NCI-H2029 treated with DMSO at 0.1 percent for 48 hours (cell line): ENCODE data around the gene BRF1.

ENCODE experiments used
- DNase-seq: peaks from one replicate; lab custom pipeline; 2025; lab: John Stamatoyannopoulos, UW

Gene BRF1

DNA sequence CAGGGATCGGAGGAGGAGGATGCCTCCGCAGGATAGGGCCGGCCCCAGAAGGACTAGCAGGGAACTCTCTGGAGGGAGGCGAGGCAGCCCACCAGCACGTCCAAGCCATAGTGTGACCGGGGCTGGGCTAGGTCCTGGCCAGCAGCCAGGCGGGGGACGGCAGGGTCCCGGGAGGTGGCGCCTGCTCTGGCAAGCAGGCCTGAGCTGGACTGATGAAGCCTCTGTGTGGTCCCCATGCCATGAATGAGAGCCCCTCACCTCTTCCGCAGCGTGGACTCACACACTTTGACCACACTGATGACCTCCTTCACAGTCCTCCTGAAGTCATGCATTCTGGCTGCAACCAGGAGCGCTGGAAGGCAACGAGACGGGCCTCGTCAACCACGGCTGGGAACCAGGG lies 72.2 kb downstream of the BRF1 start:
- DNase-seq = no peak

DNA sequence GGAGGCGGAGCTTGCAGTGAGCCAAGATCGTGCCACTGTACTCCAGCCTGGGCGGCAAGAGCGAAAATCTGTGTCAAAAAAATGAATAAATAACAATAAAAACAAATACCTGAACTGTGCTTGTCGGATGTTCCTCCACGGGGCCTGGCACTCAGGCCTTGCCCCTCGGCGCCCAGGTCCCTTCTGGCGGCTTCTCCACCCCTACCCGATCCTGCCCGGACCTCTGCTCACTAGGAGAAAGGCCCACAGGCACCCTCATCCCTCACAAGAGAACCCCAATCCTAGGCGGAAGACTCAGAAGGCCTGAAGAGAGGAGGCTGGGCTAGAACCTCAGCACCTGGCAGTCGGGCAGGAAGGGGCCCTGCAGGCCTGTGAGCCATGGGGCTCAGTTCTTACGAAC lies 73.5 kb downstream of the BRF1 start:
- no peak for DNase-seq

DNA sequence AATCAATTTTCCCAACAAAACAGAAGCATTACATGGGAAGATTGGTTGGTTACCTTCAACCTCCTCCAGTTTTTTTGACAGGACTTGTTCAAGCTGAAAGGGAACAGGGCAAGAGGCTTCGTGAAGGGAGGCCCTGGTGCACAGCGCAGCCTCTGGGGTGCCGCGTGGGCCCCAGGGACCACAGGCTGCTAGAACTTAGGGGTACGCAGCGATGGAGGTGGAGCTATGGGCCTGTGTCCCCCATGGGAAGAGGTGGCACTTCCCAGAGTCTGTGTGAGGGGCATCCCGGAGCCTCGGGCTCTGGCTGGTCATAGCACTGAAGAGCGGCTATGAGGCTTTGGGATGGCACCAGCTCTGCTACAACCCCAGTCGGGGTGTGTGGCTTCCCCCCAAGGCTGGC lies 74.6 kb downstream of the BRF1 start:
- no peak for DNase-seq

DNA sequence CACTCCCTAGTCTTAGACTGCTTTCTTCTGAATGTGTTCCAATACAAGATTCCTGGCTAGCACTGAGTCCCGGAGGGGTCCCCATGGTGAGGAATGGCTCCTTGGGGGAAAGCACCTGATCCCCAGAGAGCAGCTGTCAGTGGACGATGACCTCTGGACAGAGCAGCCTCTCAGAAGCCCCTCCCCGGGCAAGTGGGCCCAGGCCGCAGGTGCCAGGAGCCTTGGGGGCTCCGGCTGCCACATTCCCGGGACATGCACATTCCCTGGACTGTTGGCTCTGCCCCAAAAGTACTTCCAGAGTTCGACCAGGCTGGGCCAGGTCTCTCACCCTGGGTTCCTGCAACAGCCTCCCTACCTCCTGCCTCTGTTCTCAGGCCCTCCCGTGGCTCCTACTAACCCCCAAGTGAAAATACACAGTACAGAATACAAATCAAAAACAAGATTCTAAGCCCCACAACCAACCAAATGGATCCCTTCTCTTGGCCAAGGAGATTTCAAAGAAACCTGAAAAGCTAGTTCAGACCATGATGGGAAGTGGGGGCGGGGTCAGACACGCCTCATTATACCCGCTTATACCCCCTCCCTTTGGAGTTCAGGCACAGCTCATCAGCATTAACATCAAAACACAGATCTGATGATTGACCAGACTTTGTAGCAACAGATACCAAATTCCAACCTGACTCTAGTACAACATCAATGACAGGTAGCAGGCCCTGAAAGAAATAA lies 75.8 kb downstream of the BRF1 start:
- DNase-seq = no peak

DNA sequence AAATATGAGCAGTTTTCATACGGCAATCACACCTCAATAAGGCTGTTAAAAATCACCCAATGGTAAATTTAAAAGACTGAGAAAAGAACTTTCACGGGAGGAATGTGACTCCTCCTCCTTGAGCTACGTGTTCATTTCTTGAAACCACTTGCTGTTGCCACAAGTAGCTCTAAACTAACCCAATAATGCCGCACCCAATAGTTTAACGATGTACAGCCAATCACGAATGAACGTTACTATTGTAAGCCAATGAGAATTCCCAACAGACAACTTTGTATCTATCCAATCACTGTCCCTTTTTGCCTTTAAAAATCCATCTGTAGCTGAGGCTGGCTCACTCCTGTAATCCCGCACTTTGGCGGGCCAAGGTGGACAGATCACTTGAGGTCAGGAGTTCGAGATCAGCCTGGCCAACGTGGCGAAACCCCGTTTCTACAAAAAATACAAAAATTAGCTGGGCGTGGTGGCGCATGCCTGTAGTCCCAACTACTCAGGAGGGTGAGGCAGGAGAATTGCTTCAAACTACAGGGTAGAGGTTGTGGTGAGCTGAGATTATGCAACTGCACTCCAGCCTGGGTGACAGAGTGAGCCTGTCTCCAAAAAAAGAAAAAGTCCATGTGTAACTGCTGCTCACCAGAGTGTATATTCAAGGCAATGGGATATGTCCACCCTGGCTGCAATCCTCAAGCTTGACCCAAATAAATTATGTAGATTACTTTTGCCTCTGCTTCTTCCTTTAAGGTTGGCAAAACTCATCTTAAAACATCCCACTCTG lies 76.8 kb downstream of the BRF1 start:
- DNase-seq = no peak

GRCh38 chr14:105223260-105223659 lies 77.5 kb downstream of the BRF1 start:
- DNase-seq = no peak

GRCh38 chr14:105221598-105222178 lies 79.1 kb downstream of the BRF1 start:
- DNase-seq = no peak

DNA sequence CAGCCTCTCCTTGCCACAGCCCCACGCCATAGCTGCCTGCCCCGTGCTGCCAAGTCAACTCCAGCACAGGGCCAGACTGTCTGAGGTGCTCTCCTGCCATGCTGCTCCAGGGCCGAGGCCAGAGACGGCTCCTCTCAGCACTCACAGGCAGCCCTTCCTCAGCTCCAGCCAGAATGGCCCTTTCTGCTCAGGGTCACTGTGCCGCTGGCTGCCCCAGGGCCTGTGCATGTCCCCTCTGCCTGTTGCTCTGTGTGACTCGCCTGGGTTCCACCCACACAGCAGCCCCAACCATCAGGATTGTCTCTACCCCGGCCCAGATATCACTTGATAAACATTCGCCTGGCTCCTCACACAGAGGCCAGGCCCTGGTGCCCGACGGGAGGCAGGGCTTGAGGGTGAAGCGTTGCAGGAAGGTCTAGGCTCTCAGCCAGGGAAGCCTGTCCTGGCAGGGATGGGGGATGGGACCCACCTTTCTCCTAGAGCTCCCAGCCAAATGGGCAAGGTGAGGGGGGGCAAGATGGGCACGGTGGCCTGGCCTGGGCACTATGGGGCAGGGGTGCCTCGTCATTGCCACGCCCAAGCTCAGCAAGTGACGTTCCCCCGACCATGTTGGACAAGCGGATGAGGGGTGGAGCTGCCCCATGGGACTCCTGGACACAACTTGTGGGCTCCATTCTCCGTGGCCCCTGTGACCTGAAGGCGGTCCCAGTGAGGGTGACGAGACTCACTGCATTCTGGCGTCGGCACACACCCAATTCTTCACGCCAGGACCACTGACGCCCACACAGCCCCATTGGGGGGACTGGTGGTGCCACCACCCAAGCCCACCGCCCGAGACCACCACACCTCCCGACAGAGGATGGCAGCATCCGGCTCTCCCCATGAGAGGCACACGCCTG lies 79.9 kb downstream of the BRF1 start:
- no peak for DNase-seq

DNA sequence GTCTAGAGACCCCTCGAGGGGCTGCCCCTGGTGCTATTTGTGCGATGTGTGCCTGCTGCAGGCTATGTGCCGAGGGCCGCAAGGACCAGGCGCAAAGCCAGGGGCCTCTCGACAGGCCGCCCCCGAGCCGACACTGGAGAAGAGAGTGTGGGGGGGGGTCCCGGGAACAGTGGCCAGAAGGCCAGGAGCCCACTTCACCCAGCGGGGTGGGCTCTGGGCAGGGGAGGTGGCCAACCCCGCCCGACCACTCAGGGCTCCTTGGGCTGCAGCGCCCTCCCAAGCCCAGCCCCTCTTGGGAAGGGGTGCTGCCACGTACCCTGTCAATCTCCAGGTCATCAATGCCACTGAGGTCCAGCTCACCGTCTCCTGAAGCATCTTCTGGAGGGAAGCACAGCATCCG lies 81.0 kb downstream of the BRF1 start:
- no peak for DNase-seq

DNA sequence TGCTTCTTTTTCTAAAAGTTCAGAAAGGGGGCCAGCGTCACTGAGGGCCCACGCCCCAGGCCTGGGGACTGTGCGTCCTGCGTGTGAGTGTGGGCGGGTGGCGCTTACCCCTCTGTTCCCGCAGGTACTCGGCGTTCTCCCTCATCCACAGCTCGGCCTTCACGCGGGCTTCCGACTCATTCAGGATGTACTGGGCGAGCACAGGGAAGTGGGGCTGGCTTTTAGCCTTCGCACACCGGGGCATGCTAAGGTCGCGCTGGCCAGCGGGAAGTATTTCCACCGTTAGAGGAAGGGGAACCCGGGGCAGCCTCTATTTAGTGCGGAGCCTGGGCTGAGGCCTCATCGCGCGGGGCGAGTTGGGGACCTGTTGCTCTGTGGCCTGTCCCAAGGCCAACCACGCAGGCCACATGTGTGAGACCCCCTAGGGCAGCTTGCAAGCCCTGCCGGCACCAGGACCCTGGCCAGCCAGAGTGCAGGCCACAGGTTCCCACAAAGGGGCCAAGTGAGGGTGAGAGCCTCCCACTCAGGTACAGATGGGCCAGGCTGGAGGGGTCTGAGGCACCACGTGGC lies 81.7 kb downstream of the BRF1 start:
- DNase-seq = no peak

GRCh38 chr14:105218611-105219010 lies 82.2 kb downstream of the BRF1 start:
- DNase-seq = no peak

DNA sequence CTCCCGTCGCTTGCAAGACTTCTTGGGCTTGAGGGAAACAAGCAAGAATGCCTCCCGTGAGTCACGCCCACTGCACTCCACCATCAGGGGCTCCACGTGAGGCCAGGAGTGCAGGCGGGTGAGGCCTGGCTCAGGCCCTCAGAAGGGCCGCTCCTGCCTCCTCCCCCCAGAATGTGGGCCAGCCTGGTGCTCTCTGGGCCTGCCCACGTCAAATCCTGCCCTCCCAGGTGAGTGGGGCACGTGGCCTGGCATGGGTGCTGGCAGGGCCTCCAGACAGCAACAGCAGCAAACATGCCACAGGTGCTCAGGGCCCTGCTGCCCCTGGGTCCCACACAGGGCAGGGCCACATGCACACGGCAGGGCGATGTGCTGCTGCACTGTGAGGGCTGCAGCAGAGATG lies 83.0 kb downstream of the BRF1 start:
- DNase-seq = no peak

- no peak for DNase-seq
Measured at GRCh38 chr14:105216490-105217247, 84.1 kb downstream of the BRF1 start.

DNA sequence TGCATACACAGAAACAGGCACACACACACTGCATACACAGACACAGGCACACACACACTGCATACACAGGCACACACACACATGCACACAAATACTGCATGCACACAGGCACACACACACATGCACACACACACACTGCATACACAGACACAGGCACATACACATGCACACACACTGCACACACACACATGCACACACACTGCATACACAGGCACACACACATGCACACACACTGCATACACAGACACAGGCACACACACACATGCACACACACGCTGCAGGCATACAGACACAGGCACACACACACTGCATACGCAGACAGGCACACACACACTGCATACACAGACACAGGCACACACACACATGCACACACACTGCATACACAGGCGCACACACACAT lies 85.2 kb downstream of the BRF1 start:
- DNase-seq = no peak

DNA sequence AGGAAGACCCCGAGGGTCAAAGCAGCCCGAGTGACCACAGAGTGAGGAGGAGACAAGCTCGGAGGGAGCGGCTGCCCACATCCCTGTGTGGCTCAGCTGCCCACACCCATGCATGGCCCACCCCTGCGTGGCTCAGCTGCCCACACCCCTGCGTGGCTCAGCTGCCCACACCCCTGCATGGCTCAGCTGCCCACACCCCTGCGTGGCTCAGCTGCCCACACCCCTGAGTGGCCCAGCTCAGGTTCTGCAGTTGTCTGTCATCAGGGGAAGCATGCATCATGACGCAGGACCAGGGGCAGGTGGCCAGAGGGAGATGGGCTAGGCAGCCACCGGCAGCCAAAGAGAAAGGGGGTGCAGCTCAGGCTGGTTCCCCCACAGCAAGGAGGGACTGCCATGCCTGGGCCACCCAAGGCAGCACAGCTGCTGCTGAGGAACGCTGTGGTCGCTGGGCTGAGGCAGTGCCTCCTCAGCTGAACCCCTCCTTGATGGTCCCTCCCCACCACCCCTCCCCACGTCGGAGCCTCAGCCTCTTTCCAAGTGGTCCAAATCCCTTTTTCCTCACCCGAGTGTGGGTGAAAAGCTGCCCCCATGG lies 86.4 kb downstream of the BRF1 start:
- DNase-seq = no peak

DNA sequence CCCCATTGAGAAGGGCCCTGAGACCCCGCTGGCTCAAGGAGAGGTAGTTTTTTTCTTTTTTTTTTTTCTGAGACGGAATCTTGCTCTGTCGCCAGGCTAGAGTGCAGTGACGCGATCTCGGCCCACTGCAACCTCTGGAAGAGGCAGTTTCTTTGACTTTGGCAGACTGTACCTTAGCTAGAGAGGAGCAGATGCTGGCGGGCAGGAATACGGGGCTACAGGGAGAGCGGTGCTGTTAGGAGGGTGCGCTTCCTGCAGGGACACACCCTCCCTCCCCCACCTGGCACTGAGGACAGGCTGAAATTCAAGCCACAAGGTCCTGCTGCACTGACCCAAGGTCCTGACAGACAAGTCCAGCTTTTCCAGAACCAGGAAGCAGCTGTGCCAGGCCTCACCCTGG lies 87.4 kb downstream of the BRF1 start:
- DNase-seq = no peak

GRCh38 chr14:105212541-105213300 lies 88.1 kb downstream of the BRF1 start:
- DNase-seq = no peak

DNA sequence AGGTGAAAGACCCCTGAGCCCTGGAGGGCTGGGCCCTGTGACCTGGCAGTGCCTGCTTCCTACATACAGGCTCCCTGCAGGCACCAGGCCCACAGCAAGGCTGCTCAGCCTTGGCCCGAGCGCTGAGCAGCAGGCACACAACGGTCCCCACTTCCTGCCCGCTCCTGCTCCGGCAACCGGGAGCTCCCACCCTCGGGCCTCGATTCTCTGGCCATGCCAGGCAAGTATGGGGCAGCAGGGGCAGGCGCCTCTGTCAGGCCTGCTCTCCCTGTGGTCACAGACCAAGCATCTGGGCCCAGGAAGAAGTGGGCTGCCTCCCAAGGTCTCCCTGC lies 89.1 kb downstream of the BRF1 start:
- DNase-seq = no peak

GRCh38 chr14:105211086-105211757 lies 89.6 kb downstream of the BRF1 start:
- no peak for DNase-seq
